HG03460 (cell line): ENCODE results near the gene MBTD1.
"Not testable (repeated sequence)": the region's sequence is repeated elsewhere in the genome, so short reads cannot be mapped to it uniquely, and the experiment has no call there.

Source experiments
- ATAC-seq: cut with Tn5 transposase; IDR thresholded peaks from one replicate; pipeline ENCODE4 v1.9.1; 2021; ENCODE audit not compliant: unreplicated experiment

The MBTD1 gene

GRCh38 chr17:51191895-51192294 lies 68.0 kb downstream of the MBTD1 start:
- no peak for ATAC-seq

GRCh38 chr17:51189628-51190027 lies 70.2 kb downstream of the MBTD1 start:
- no peak for ATAC-seq

GRCh38 chr17:51189162-51189561 lies 70.7 kb downstream of the MBTD1 start:
- no peak for ATAC-seq

GRCh38 chr17:51188271-51188833 lies 71.5 kb downstream of the MBTD1 start:
- no peak for ATAC-seq

GRCh38 chr17:51185763-51186332 lies 74.0 kb downstream of the MBTD1 start:
- no peak for ATAC-seq

GRCh38 chr17:51184124-51184523 lies 75.7 kb downstream of the MBTD1 start:
- no peak for ATAC-seq

GRCh38 chr17:51180486-51180885 lies 79.4 kb downstream of the MBTD1 start:
- ATAC-seq: no peak

- ATAC-seq: not testable (repeated sequence)
Observed at GRCh38 chr17:51172030-51172429, 87.8 kb downstream of the MBTD1 start.

- no peak for ATAC-seq
Observed at GRCh38 chr17:51170736-51171135, 89.1 kb downstream of the MBTD1 start.

GRCh38 chr17:51169340-51169739 lies 90.5 kb downstream of the MBTD1 start:
- ATAC-seq: no peak

GRCh38 chr17:51166987-51167931 lies 92.6 kb downstream of the MBTD1 start:
- peak; percentile 52 for ATAC-seq

GRCh38 chr17:51166198-51166986 lies 93.5 kb downstream of the MBTD1 start, which contains the start of gene NME2:
NME2 (plus strand) TSS chr17:51166411; CDS start chr17:51166831, 420 bp downstream.
- peak; percentile 85 for ATAC-seq

- peak; percentile 17 for ATAC-seq
Observed at GRCh38 chr17:51165680-51166197, 94.1 kb downstream of the MBTD1 start.

- ATAC-seq: no peak
Observed at GRCh38 chr17:51164911-51165679, 94.8 kb downstream of the MBTD1 start.

- ATAC-seq: no peak
Observed at GRCh38 chr17:51161541-51161940, 98.3 kb downstream of the MBTD1 start.

GRCh38 chr17:51159604-51160003 lies 100.2 kb downstream of the MBTD1 start:
- no peak for ATAC-seq

GRCh38 chr17:51155416-51155815 lies 104.4 kb downstream of the MBTD1 start:
- ATAC-seq: no peak

GRCh38 chr17:51154176-51154575 lies 105.7 kb downstream of the MBTD1 start:
- no peak for ATAC-seq

GRCh38 chr17:51153210-51154072 lies 106.4 kb downstream of the MBTD1 start, which contains the start of gene NME1:
NME1 (plus strand) TSS chr17:51153559; CDS start chr17:51155655, 2,096 bp downstream.
- peak; percentile 88 for ATAC-seq
